SU-DHL-6 (cell line): ENCODE measurements around the gene MYL12A.
"Not testable (repeated sequence)": the region's sequence is repeated elsewhere in the genome, so short reads cannot be mapped to it uniquely, and the experiment has no call there.

Experiments
- H2AFZ ChIP-seq: fragments of 200-600 bp; sonication (generic); 2 replicates; pipeline ENCODE4 v1.6.1; 2014; ENCODE audit warnings: low read depth, mild to moderate bottlenecking, moderate library complexity, mixed read lengths, antibody characterized with exemption, low read length; ENCODE audit not compliant: severe bottlenecking
- H3F3A ChIP-seq: fragments of 200-600 bp; shearing (Covaris generic); 2 replicates; pipeline ENCODE4 v1.6.0; 2016; ENCODE audit warnings: antibody characterized with exemption, mild to moderate bottlenecking; ENCODE audit not compliant: insufficient read depth
- H3K27ac ChIP-seq: fragments of 200-600 bp; sonication (generic); 2 replicates; pipeline ENCODE4 v1.5.1; 2016; ENCODE audit warnings: low read depth, mild to moderate bottlenecking, low read length, moderate library complexity, mixed read lengths
- H3K27me3 ChIP-seq: fragments of 200-600 bp; sonication (generic), shearing (Covaris generic); 2 replicates; pipeline ENCODE4 v1.6.0; 2014; ENCODE audit warnings: mild to moderate bottlenecking, low read length
- H3K36me3 ChIP-seq: fragments of 200-600 bp; sonication (generic); 2 replicates; pipeline ENCODE4 v1.6.1; 2014; ENCODE audit warnings: mild to moderate bottlenecking, low read length, mixed read lengths
- H3K4me2 ChIP-seq: fragments of 300-600, 200-600 bp; shearing (Covaris generic), sonication (generic); 2 replicates; pipeline ENCODE4 v1.6.0; 2014; ENCODE audit warnings: low read length, low read depth, mild to moderate bottlenecking; ENCODE audit not compliant: poor library complexity, severe bottlenecking
- H3K4me3 ChIP-seq: fragments of 200-600 bp; sonication (generic); 2 replicates; pipeline ENCODE4 v1.5.1; 2014; ENCODE audit warnings: antibody characterized with exemption, low read length, mild to moderate bottlenecking, mixed read lengths; ENCODE audit not compliant: insufficient read depth, poor library complexity, severe bottlenecking
- H3K79me2 ChIP-seq: fragments of 200-600 bp; sonication (generic); 2 replicates; pipeline ENCODE4 v1.6.1; 2014; ENCODE audit warnings: mild to moderate bottlenecking, low read length, moderate library complexity; ENCODE audit not compliant: insufficient read depth
- H3K9ac ChIP-seq: fragments of 200-600 bp; sonication (generic); 2 replicates; pipeline ENCODE4 v1.7.0; 2014; ENCODE audit warnings: mild to moderate bottlenecking, low read length
- H3K9me2 ChIP-seq: fragments of 200-600 bp; sonication (generic); replicated peaks from 2 replicates; pipeline ENCODE4 v1.6.1; 2014; ENCODE audit warnings: low read length; ENCODE audit not compliant: insufficient read depth
- H3K9me3 ChIP-seq: fragments of 200-600 bp; sonication (generic); 2 replicates; pipeline ENCODE4 v1.6.1; 2014; ENCODE audit warnings: low read length, mixed read lengths; ENCODE audit not compliant: insufficient read depth
- H4K20me1 ChIP-seq: fragments of 200-600 bp; sonication (generic); 2 replicates; pipeline ENCODE4 v1.6.1; 2014; ENCODE audit warnings: low read depth, mild to moderate bottlenecking, antibody characterized with exemption, low read length, moderate library complexity, mixed read lengths
- EZH2phosphoT487 ChIP-seq: fragments of 200-600 bp; sonication (generic), shearing (Covaris generic); conservative IDR thresholded peaks from 2 replicates; pipeline ENCODE4 v1.6.1; 2018; ENCODE audit warnings: mild to moderate bottlenecking, antibody characterized with exemption, low read length, moderate library complexity, mixed read lengths
- TF ChIP-seq, protein P1 (sequence below): fragments of 200-600 bp; sonication (generic); IDR thresholded peaks from one replicate; pipeline ENCODE4 v1.5.1; 2017; ENCODE audit warnings: antibody characterized with exemption, mild to moderate bottlenecking, low read length, moderate library complexity; ENCODE audit not compliant: insufficient read depth, poor library complexity, severe bottlenecking

The MYL12A gene

DNA sequence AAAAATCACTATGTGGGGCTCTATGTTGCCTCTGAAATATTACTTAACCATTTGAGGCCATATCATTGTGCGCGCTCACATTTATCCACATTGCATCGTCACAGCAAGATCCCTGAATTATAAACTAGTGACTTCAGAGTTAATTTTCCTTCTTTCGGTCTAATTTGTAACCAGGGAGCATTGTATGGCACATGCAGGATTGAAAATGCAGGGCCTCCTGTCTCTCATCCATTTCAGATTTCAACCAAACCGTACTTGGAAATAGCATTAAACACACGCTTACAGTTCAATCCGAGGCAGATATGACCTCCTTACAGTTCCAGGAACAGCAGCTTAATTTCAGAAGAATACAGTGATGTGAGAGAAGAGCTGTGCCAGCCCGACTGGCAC lies 28.4 kb upstream of the MYL12A start:
- H3K4me2 ChIP-seq, result no peak overlapping the region
- H3K4me3 ChIP-seq, result no peak overlapping the region
- no peaks in the 10 kb centered on the region for H3K27me3 ChIP-seq
- no peaks in the 10 kb centered on the region for H4K20me1 ChIP-seq
- H3K9me2 ChIP-seq, result no peaks in the 10 kb centered on the region
- TF ChIP-seq EZH2phosphoT487, result no peak
- TF ChIP-seq, protein P1, sequence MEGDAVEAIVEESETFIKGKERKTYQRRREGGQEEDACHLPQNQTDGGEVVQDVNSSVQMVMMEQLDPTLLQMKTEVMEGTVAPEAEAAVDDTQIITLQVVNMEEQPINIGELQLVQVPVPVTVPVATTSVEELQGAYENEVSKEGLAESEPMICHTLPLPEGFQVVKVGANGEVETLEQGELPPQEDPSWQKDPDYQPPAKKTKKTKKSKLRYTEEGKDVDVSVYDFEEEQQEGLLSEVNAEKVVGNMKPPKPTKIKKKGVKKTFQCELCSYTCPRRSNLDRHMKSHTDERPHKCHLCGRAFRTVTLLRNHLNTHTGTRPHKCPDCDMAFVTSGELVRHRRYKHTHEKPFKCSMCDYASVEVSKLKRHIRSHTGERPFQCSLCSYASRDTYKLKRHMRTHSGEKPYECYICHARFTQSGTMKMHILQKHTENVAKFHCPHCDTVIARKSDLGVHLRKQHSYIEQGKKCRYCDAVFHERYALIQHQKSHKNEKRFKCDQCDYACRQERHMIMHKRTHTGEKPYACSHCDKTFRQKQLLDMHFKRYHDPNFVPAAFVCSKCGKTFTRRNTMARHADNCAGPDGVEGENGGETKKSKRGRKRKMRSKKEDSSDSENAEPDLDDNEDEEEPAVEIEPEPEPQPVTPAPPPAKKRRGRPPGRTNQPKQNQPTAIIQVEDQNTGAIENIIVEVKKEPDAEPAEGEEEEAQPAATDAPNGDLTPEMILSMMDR, result no peak
- H3K36me3 ChIP-seq, result no peaks in the 10 kb centered on the region
- H3K9ac ChIP-seq, result no peak overlapping the region
- no peak overlapping the region for H2AFZ ChIP-seq
- H3F3A ChIP-seq, result no peaks in the 10 kb centered on the region
- H3K27ac ChIP-seq, result no peak overlapping the region
- no peaks in the 10 kb centered on the region for H3K9me3 ChIP-seq
- H3K79me2 ChIP-seq, result no peaks in the 10 kb centered on the region

DNA sequence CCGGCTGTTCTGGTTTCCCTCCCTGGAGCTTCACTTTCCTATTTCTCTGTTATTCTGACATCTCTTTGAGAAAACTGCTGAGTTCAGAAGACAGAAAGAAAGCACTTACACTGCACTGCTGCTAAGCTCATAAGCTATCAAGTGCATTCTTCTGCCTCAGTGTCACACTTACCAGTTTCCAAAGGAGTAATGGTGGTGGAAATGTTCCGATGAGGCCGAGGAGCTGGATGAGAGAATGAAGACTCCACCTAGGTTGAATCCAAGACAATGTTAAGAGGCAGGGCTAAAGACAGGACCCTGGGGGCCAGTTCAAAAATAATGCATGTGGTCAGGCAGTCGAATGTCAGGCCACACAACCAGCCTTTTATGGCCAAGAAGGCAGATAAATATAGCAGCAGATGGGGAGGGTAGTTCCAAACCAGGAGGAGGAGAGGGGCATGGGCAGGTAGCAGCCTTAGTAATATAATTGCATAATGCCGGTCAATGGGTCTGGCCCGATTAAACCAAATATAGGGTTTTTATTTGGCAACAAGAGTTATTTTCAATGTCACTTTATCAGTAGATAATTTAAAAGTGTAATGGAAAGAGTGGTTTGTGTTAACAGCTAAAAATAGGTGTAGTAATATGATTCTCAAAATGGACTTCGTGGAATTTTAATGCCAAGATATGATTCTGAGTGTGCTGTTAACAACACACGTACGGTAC lies 27.8 kb upstream of the MYL12A start, which contains the start of gene MYOM1:
MYOM1 (minus strand) TSS at position 338 of the 705 bp plus-strand sequence. CDS start 4,745 bp downstream, outside the sequence.
- H2AFZ ChIP-seq, result no peak within 1 kb of the TSS
- no peaks in the 10 kb centered on the region for H3K9me2 ChIP-seq
- no peaks in the 10 kb centered on the region for H3K36me3 ChIP-seq
- H4K20me1 ChIP-seq, result no peaks in the 10 kb centered on the region
- H3K27ac ChIP-seq, result no peak within 1 kb of the TSS
- H3K9ac ChIP-seq, result no peak within 1 kb of the TSS
- TF ChIP-seq, protein P1, result no peak
- no peak for TF ChIP-seq EZH2phosphoT487
- no peak within 1 kb of the TSS for H3K4me3 ChIP-seq
- no peaks in the 10 kb centered on the region for H3K27me3 ChIP-seq
- no peaks in the 10 kb centered on the region for H3K79me2 ChIP-seq
- H3F3A ChIP-seq, result no peaks in the 10 kb centered on the region
- no peaks in the 10 kb centered on the region for H3K9me3 ChIP-seq
- no peak within 1 kb of the TSS for H3K4me2 ChIP-seq

DNA sequence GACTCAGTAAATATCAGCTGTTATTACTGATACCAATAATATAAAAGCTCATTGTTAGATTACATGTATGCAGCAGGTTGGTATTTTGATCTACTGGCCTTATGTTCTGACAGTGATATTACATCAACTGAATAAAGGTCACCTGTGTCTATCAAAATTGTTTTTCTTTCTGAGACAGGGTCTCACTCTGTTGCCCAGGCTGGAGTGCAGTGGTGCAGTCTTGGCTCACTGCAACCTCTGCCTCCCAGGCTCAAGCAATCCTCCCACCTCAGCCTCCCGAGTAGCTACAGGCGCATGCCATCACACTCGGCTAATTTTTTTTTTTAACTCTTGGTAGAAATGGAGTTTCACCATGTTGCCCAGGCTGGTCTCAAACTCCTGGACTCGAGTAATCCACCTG lies 26.7 kb upstream of the MYL12A start:
- not testable (repeated sequence) for H3K9me2 ChIP-seq, H3K9me3 ChIP-seq

DNA sequence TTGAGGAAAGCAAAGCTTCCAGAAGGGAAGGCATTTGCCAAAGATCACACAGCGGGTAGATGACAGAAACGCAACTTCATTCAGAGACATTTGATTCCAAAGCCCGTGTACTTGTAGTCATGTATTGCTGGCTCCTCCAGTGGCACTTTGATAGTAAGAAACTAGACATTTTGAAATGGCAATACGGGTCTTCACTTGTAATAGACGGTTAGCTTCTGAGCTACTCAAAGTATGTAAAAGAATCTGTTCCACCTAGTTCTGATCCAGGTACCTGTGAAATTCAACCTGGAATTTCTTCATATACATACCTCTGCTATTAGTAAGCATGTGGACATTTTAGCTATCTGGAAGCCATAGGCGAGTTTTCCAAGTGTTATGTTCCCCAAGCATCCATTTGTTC lies 26.1 kb upstream of the MYL12A start:
- no peak overlapping the region for H3K4me3 ChIP-seq

More for the DNA sequence above, 26.7 kb upstream of the MYL12A start:
- not testable (repeated sequence) for H3K9ac ChIP-seq, H3K4me2 ChIP-seq, H3K27me3 ChIP-seq, H3F3A ChIP-seq, H3K36me3 ChIP-seq, H3K4me3 ChIP-seq, H3K27ac ChIP-seq, H4K20me1 ChIP-seq, H2AFZ ChIP-seq, H3K79me2 ChIP-seq

More for the DNA sequence above, 26.1 kb upstream of the MYL12A start:
- TF ChIP-seq, protein P1, result no peak
- no peak for TF ChIP-seq EZH2phosphoT487
- Histone ChIP-seq H3K27me3 (no peaks in the 10 kb centered on the region), H3K9ac (no peak overlapping the region), H3K9me3 (no peaks in the 10 kb centered on the region), H3K36me3 (no peaks in the 10 kb centered on the region), H2AFZ (no peak overlapping the region), H3K79me2 (no peaks in the 10 kb centered on the region), H3K4me2 (no peak overlapping the region), H4K20me1 (no peaks in the 10 kb centered on the region), H3F3A (no peaks in the 10 kb centered on the region), H3K9me2 (no peaks in the 10 kb centered on the region), H3K27ac (no peak overlapping the region)
